Endothelial cell of umbilical vein (primary cell): ENCODE results near the gene MIB2. TPM values are rescaled to one million over a fixed set of nuclear protein-coding genes. Genes with fewer than 3 reads are reported as not detected.

Source experiments
- BruUV-seq: library from RNA; stranded (reverse); fragments of 400-500 nt; replicated peaks from 2 replicates; lab custom pipeline; 2021; lab: Mats Ljungman, UMichigan
- CTCF ChIA-PET: fragments of 300-600, 350-600 bp; sonication (Branson Sonifier 250); formaldehyde crosslinking; loops from one replicate; lab custom pipeline; 2021; ENCODE audit warnings: antibody characterized with exemption, inconsistent platforms; lab: Charles Lee
- POLR2A ChIA-PET: fragments of 300-600, 350-600 bp; sonication (Branson Sonifier 250); formaldehyde crosslinking; loops from one replicate; lab custom pipeline; 2021; ENCODE audit warnings: antibody characterized with exemption, inconsistent platforms; lab: Charles Lee
- DNase-seq: peaks from one replicate; pipeline ENCODE4 v3.0.0-alpha.2; 2011; ENCODE audit warnings: low read depth, low spot score
- FAIRE-seq: peaks from 2 replicates; lab custom pipeline; 2011; peaks lifted over from hg19 to GRCh38; lab: Jason Lieb, UNC
- H2AFZ ChIP-seq: 2 replicates; pipeline ENCODE4 v1.6.0; 2012; ENCODE audit warnings: low read depth, low read length, control low read depth, inconsistent platforms
- H3K27ac ChIP-seq: 2 replicates; pipeline ENCODE4 v1.5.1; 2011; ENCODE audit warnings: low read depth, mild to moderate bottlenecking, control low read depth, low read length, moderate library complexity; ENCODE audit not compliant: insufficient read depth
- H3K27me3 ChIP-seq, 2 experiments: 2 replicates each; pipeline versions ENCODE4 v1.6.0 to v1.6.1; 2011; ENCODE audit warnings: low read length in 2 of 2, mixed read lengths in 1 of 2; ENCODE audit not compliant: control insufficient read depth in 2 of 2, insufficient read depth in 2 of 2
- H3K36me3 ChIP-seq, 2 experiments: 2 replicates in 1 of 2; 3 replicates in 1 of 2; pipeline ENCODE4 v1.5.1; 2011; ENCODE audit warnings: low read length in 2 of 2, mild to moderate bottlenecking in 1 of 2, moderate library complexity in 1 of 2; ENCODE audit not compliant: control insufficient read depth in 2 of 2, insufficient read depth in 2 of 2; ENCODE audit errors: extremely low read depth in 1 of 2
- H3K4me1 ChIP-seq: 3 replicates; pipeline ENCODE4 v1.5.1; 2011; ENCODE audit warnings: mild to moderate bottlenecking, low read length; ENCODE audit not compliant: control insufficient read depth, insufficient read depth; ENCODE audit errors: extremely low read depth
- H3K4me2 ChIP-seq: 2 replicates; pipeline ENCODE4 v1.6.1; 2011; ENCODE audit warnings: low read length, control low read depth, mixed read lengths; ENCODE audit not compliant: insufficient read depth
- H3K4me3 ChIP-seq, 3 experiments: fragments of 200-600 bp in 1 of 3; sonication (generic), shearing (Covaris generic) in 1 of 3; replicated peaks in 1 of 3; 2 replicates each; pipeline ENCODE4 v1.5.1; 2011 to 2016; ENCODE audit warnings: control low read depth in 3 of 3, low read length in 3 of 3, mild to moderate bottlenecking in 2 of 3, inconsistent platforms in 1 of 3, low read depth in 1 of 3, moderate library complexity in 1 of 3; ENCODE audit not compliant: insufficient read depth in 1 of 3
- H3K79me2 ChIP-seq: 2 replicates; pipeline ENCODE4 v1.6.0; 2012; ENCODE audit warnings: low read length, inconsistent platforms; ENCODE audit not compliant: control insufficient read depth, insufficient read depth
- H3K9ac ChIP-seq: replicated peaks from 2 replicates; pipeline ENCODE3; 2011; ENCODE audit warnings: low read length, control low read depth; ENCODE audit not compliant: insufficient read depth; ENCODE audit errors: extremely low read depth
- H3K9me1 ChIP-seq: replicated peaks from 3 replicates; pipeline ENCODE4 v1.6.0; 2011; ENCODE audit warnings: mild to moderate bottlenecking, low read length; ENCODE audit not compliant: control insufficient read depth, insufficient read depth; ENCODE audit errors: extremely low read depth
- H3K9me3 ChIP-seq: replicated peaks from 2 replicates; pipeline ENCODE4 v1.5.1; 2012; ENCODE audit warnings: low read length, inconsistent platforms; ENCODE audit not compliant: control insufficient read depth, insufficient read depth
- H4K20me1 ChIP-seq: replicated peaks from 2 replicates; pipeline ENCODE3; 2011; ENCODE audit warnings: mild to moderate bottlenecking, low read length; ENCODE audit not compliant: control insufficient read depth, insufficient read depth; ENCODE audit errors: extremely low read depth
- CTCF ChIP-seq, 2 donors: IDR thresholded peaks; 1 replicate in 1 of 2; 2 replicates in 1 of 2; pipeline ENCODE4 v1.5.1; 2011; ENCODE audit warnings: low read length in 2 of 2, mild to moderate bottlenecking in 2 of 2, moderate library complexity in 2 of 2, control low read depth in 1 of 2, inconsistent platforms in 1 of 2, low read depth in 1 of 2; ENCODE audit not compliant: insufficient read depth in 1 of 2; ENCODE audit errors: extremely low read depth in 1 of 2
- EZH2 ChIP-seq: IDR thresholded peaks from 2 replicates; pipeline ENCODE4 v1.6.1; 2012; ENCODE audit warnings: borderline replicate concordance, low read depth, mild to moderate bottlenecking, moderate library complexity, low read length, inconsistent platforms; ENCODE audit not compliant: severe bottlenecking
- FOS ChIP-seq: IDR thresholded peaks from 2 replicates; pipeline ENCODE4 v1.6.1; 2011; ENCODE audit warnings: mild to moderate bottlenecking, low read length, moderate library complexity, borderline replicate concordance; ENCODE audit not compliant: insufficient read depth
- GATA2 ChIP-seq: IDR thresholded peaks from 2 replicates; pipeline ENCODE4 v1.7.0; 2011; ENCODE audit warnings: low read depth, mild to moderate bottlenecking, moderate library complexity, mixed read lengths, low read length; ENCODE audit not compliant: insufficient read length, insufficient read depth
- JUN ChIP-seq: IDR thresholded peaks from 2 replicates; pipeline ENCODE4 v1.6.1; 2011; ENCODE audit warnings: borderline replicate concordance, low read depth; ENCODE audit not compliant: insufficient read length, insufficient read depth
- MAX ChIP-seq: IDR thresholded peaks from 2 replicates; pipeline ENCODE4 v1.6.1; 2011; ENCODE audit not compliant: insufficient read depth, insufficient read length
- MYC ChIP-seq: IDR thresholded peaks from one replicate; pipeline ENCODE4 v1.6.1; 2011; ENCODE audit warnings: mild to moderate bottlenecking, low read depth, low read length
- POLR2A ChIP-seq: IDR thresholded peaks from 2 replicates; pipeline ENCODE4 v1.6.1; 2012; ENCODE audit warnings: low read depth, mild to moderate bottlenecking, control low read depth, low read length
- POLR2AphosphoS5 ChIP-seq: IDR thresholded peaks from 2 replicates; pipeline ENCODE4 v1.6.1; 2012; ENCODE audit warnings: low read depth, mild to moderate bottlenecking, control low read depth, low read length, moderate library complexity; ENCODE audit not compliant: insufficient read depth
- dilution Hi-C: fragments of 300-500 bp; cut with MboI; formaldehyde crosslinking; loops from one replicate; pipeline ENCODE4 v1.15.0; 2019; ENCODE audit warnings: low sequenced_read_pairs; ENCODE audit not compliant: extremely low pct_ligation_motif_present
- intact Hi-C: fragments of 100-400 bp; cut with micrococcal nuclease; formaldehyde crosslinking; loops from one replicate; pipeline ENCODE4 v1.10.0; 2022
- polyA plus RNA-seq, 4 experiments: library from polyadenylated mRNA; depleted of rRNA in 3 of 4; stranded (reverse) in 3 of 4; unstranded in 1 of 4; fragments of >200 nt; gene quantifications; 2 replicates each; pipeline versions ENCODE4 v1.2.1 to v1.2.3, GENCODE V29; 2011 to 2012; ENCODE audit warnings: missing spikeins in 1 of 4
- total RNA-seq: library from RNA; stranded (reverse); gene quantifications from 2 replicates; pipeline ENCODE4 v1.2.3, GENCODE V29; 2021

MIB2 gene
- total and polyA plus RNA-seq, 2 donors (not counting 3 experiments of a cell fraction or from before 2014, with no cell fraction given): 25.9 to 45.0 TPM

GRCh38 chr1:1625404-1625775 lies 10.1 kb downstream of the MIB2 start:
- dilution Hi-C loops: no loop called here
- no peak overlapping the region for H3K9ac ChIP-seq
- no peaks in the 10 kb centered on the region for H3K36me3 ChIP-seq
- intact Hi-C loops: no loop called here
- peaks cover 0 to 7% of the 10 kb centered on the region in 2 experiments for H3K27me3 ChIP-seq
- no peak overlapping the region for H3K27ac ChIP-seq
- H2AFZ ChIP-seq: no peak overlapping the region
- ChIA-PET CTCF (interaction anchor here (1.4 kb wide), 1 partner anchor 10 kb away, joined by 4 read pairs; the partner anchor contains the start of gene MIB2), POLR2A (no interaction called here)
- H3K4me2 ChIP-seq: no peak overlapping the region
- H3K9me1 ChIP-seq: no peaks in the 10 kb centered on the region
- no peak overlapping the region for H3K4me3 ChIP-seq
- no peaks in the 10 kb centered on the region for H3K79me2 ChIP-seq
- no peaks in the 10 kb centered on the region for H3K9me3 ChIP-seq
- H4K20me1 ChIP-seq: no peaks in the 10 kb centered on the region
- no TSS peak for BruUV-seq
- no peak for FAIRE-seq
- no peaks in the 10 kb centered on the region for H3K4me1 ChIP-seq
- DNase-seq: no peak
- TF ChIP-seq JUN (no peak), GATA2 (no peak), MAX (no peak), FOS (no peak), POLR2AphosphoS5 (no peak), CTCF (IDR thresholded peaks at IDR 0.05; ENCODE audit: extremely low read depth in 1 of 2, insufficient read depth in 1 of 2, low read depth in 1 of 2, low read length in 2 of 2) (no peak), POLR2A (no peak), EZH2 (no peak), MYC (no peak)
